ENCODE results near the gene C1RL.

C1RL gene

GRCh38 chr12:7108796-7109571 is at the start of gene C1RL:
Gene C1RL, minus strand, starts transcription at chr12:7109214. Its CDS starts 34 bp downstream, at chr12:7109180.
- DNase-seq (ENCODE audit: low spot score), result peak; percentile 91

GRCh38 chr12:7157391-7157790 is 48.4 kb upstream of the C1RL start:
- peak; percentile 2 for DNase-seq (ENCODE audit: low spot score)

- DNase-seq (ENCODE audit: low spot score), result peak; percentile 1
These were observed 47.5 kb upstream of the C1RL start for GRCh38 chr12:7156259-7157197.

GRCh38 chr12:7155471-7156034 is 46.5 kb upstream of the C1RL start:
- DNase-seq (ENCODE audit: low spot score), result no peak

- peak; percentile 3 for DNase-seq (ENCODE audit: low spot score)
These were observed 46.0 kb upstream of the C1RL start for GRCh38 chr12:7154901-7155470.

GRCh38 chr12:7154042-7154441 is 45.0 kb upstream of the C1RL start:
- DNase-seq (ENCODE audit: low spot score), result peak; percentile 0

- DNase-seq (ENCODE audit: low spot score), result no peak
These were observed 43.8 kb upstream of the C1RL start for GRCh38 chr12:7152818-7153217.

- no peak for DNase-seq (ENCODE audit: low spot score)
These were observed 42.5 kb upstream of the C1RL start for GRCh38 chr12:7151532-7151931.

GRCh38 chr12:7150841-7151240 is 41.8 kb upstream of the C1RL start:
- DNase-seq (ENCODE audit: low spot score), result no peak

GRCh38 chr12:7150356-7150755 is 41.3 kb upstream of the C1RL start:
- no peak for DNase-seq (ENCODE audit: low spot score)

- DNase-seq (ENCODE audit: low spot score), result no peak
These were observed 37.9 kb upstream of the C1RL start for GRCh38 chr12:7146906-7147305.

GRCh38 chr12:7146228-7146627 is 37.2 kb upstream of the C1RL start:
- no peak for DNase-seq (ENCODE audit: low spot score)

GRCh38 chr12:7145671-7146070 is 36.7 kb upstream of the C1RL start:
- no peak for DNase-seq (ENCODE audit: low spot score)

- DNase-seq (ENCODE audit: low spot score), result peak; percentile 74
These were observed 35.6 kb upstream of the C1RL start for GRCh38 chr12:7144414-7145120.

- DNase-seq (ENCODE audit: low spot score), result no peak
These were observed 34.5 kb upstream of the C1RL start for GRCh38 chr12:7143564-7143963.

GRCh38 chr12:7142809-7143465 is 33.9 kb upstream of the C1RL start:
- no peak for DNase-seq (ENCODE audit: low spot score)

GRCh38 chr12:7142056-7142644 is 33.1 kb upstream of the C1RL start:
- DNase-seq (ENCODE audit: low spot score), result peak; percentile 81

- no peak for DNase-seq (ENCODE audit: low spot score)
These were observed 32.5 kb upstream of the C1RL start for GRCh38 chr12:7141351-7142005.

GRCh38 chr12:7139200-7139599 is 30.2 kb upstream of the C1RL start:
- DNase-seq (ENCODE audit: low spot score), result no peak

GRCh38 chr12:7137908-7138307 is 28.9 kb upstream of the C1RL start:
- no peak for DNase-seq (ENCODE audit: low spot score)
